IMR-90 (cell line): ENCODE measurements around the gene TBC1D10A. TPM values are rescaled to one million over a fixed set of nuclear protein-coding genes. Genes with fewer than 3 reads are reported as not detected.

Experiments used
- ATAC-seq: fragments of 200-7000 bp; cut with Tn5 transposase; 2 replicates; pipeline ENCODE4 v1.9.1; 2020; ENCODE audit warnings: low read depth, mild to moderate bottlenecking, moderate library complexity
- BruUV-seq: library from RNA; stranded (reverse); fragments of 400-500 nt; replicated peaks from 2 replicates; lab custom pipeline; 2021; lab: Mats Ljungman, UMichigan
- CTCF ChIA-PET: fragments of 300-600 bp; formaldehyde crosslinking; extraction: SDS; loops from one replicate; lab custom pipeline; 2021; ENCODE audit warnings: antibody characterized with exemption; lab: Yijun Ruan, JAX
- POLR2A ChIA-PET: fragments of 300-600 bp; sonication (Branson Sonifier 250); formaldehyde crosslinking; loops from one replicate; lab custom pipeline; 2022; ENCODE audit warnings: antibody characterized with exemption; ENCODE audit not compliant: unreplicated experiment; lab: Charles Lee
- DNase-seq: peaks from one replicate; pipeline ENCODE4 v3.0.0; 2013
- H2AFZ ChIP-seq: replicated peaks from 2 replicates; pipeline ENCODE3; 2013; ENCODE audit warnings: low read length, mild to moderate bottlenecking; ENCODE audit not compliant: poor library complexity
- H2AK5ac ChIP-seq: 2 replicates; pipeline ENCODE4 v1.6.1; 2013; ENCODE audit warnings: low read depth, low read length, inconsistent platforms
- H2AK9ac ChIP-seq: replicated peaks from 2 replicates; pipeline ENCODE3; 2013; ENCODE audit warnings: mild to moderate bottlenecking, low read depth, low read length, moderate library complexity; ENCODE audit not compliant: poor library complexity
- H2BK120ac ChIP-seq: 2 replicates; pipeline ENCODE4 v1.6.1; 2013; ENCODE audit warnings: low read depth, low read length, inconsistent platforms
- H2BK15ac ChIP-seq: 3 replicates; pipeline ENCODE4 v1.6.1; 2013; ENCODE audit warnings: low read depth, low read length, inconsistent platforms
- H2BK20ac ChIP-seq: 2 replicates; pipeline ENCODE4 v1.6.1; 2013; ENCODE audit warnings: low read depth, mild to moderate bottlenecking, inconsistent platforms, low read length, moderate library complexity
- H2BK5ac ChIP-seq: 2 replicates; pipeline ENCODE4 v1.6.1; 2013; ENCODE audit warnings: mild to moderate bottlenecking, low read depth, low read length, inconsistent platforms; ENCODE audit not compliant: poor library complexity, severe bottlenecking
- H3K14ac ChIP-seq: replicated peaks from 2 replicates; pipeline ENCODE4 v1.6.1; 2013; ENCODE audit warnings: low read depth, low read length, inconsistent platforms
- H3K18ac ChIP-seq: 2 replicates; pipeline ENCODE4 v1.6.1; 2013; ENCODE audit warnings: low read depth, low read length, control low read depth
- H3K23ac ChIP-seq: 2 replicates; pipeline ENCODE4 v1.6.1; 2013; ENCODE audit warnings: low read depth, low read length, inconsistent platforms
- H3K27ac ChIP-seq: 2 replicates; pipeline ENCODE4 v1.5.1; 2013; ENCODE audit warnings: mild to moderate bottlenecking, control low read depth, low read length; ENCODE audit not compliant: insufficient read depth
- H3K27me3 ChIP-seq: 2 replicates; pipeline ENCODE4 v1.6.1; 2013; ENCODE audit warnings: low read length; ENCODE audit not compliant: control insufficient read depth, insufficient read depth
- H3K36me3 ChIP-seq: 2 replicates; pipeline ENCODE4 v1.6.1; 2013; ENCODE audit warnings: low read length, mixed read lengths; ENCODE audit not compliant: control insufficient read depth, insufficient read depth
- H3K4ac ChIP-seq: 2 replicates; pipeline ENCODE4 v1.6.1; 2013; ENCODE audit warnings: low read depth, low read length, inconsistent platforms
- H3K4me1 ChIP-seq: 2 replicates; pipeline ENCODE4 v1.6.1; 2013; ENCODE audit warnings: low read length, mixed read lengths; ENCODE audit not compliant: control insufficient read depth, insufficient read depth
- H3K4me2 ChIP-seq: 2 replicates; pipeline ENCODE4 v1.6.1; 2013; ENCODE audit warnings: low read depth, mild to moderate bottlenecking, control low read depth, low read length, moderate library complexity
- H3K4me3 ChIP-seq: 2 replicates; pipeline ENCODE4 v1.5.1; 2013; ENCODE audit warnings: low read depth, mild to moderate bottlenecking, control low read depth, low read length, moderate library complexity; ENCODE audit not compliant: insufficient read depth
- H3K56ac ChIP-seq: 2 replicates; pipeline ENCODE4 v1.6.1; 2013; ENCODE audit warnings: low read length, inconsistent platforms; ENCODE audit not compliant: insufficient read depth; ENCODE audit errors: extremely low read depth
- H3K79me1 ChIP-seq, 2 experiments: 2 replicates each; pipeline ENCODE4 v1.6.1; 2013; ENCODE audit warnings: low read length in 2 of 2, inconsistent platforms in 1 of 2, low read depth in 1 of 2
- H3K9ac ChIP-seq: 2 replicates; pipeline ENCODE4 v1.6.1; 2013; ENCODE audit warnings: low read depth, low read length, control low read depth
- H3K9me1 ChIP-seq: 2 replicates; pipeline ENCODE4 v1.6.1; 2013; ENCODE audit warnings: low read length, inconsistent platforms; ENCODE audit not compliant: insufficient read depth
- H3K9me3 ChIP-seq: 2 replicates; pipeline ENCODE4 v1.6.1; 2013; ENCODE audit warnings: low read length; ENCODE audit not compliant: control insufficient read depth, insufficient read depth
- H4K20me1 ChIP-seq: 2 replicates; pipeline ENCODE4 v1.6.1; 2013; ENCODE audit warnings: low read length, inconsistent platforms; ENCODE audit not compliant: insufficient read depth
- H4K5ac ChIP-seq: 2 replicates; pipeline ENCODE4 v1.6.1; 2013; ENCODE audit warnings: mild to moderate bottlenecking, low read depth, low read length, control low read depth
- H4K8ac ChIP-seq, 2 experiments: 2 replicates each; pipeline ENCODE4 v1.6.1; 2013; ENCODE audit warnings: low read depth in 2 of 2, low read length in 2 of 2, control low read depth in 1 of 2, inconsistent platforms in 1 of 2
- H4K91ac ChIP-seq: 2 replicates; pipeline ENCODE4 v1.6.1; 2013; ENCODE audit warnings: low read depth, low read length, inconsistent platforms; ENCODE audit not compliant: insufficient read depth
- BHLHE40 ChIP-seq: fragments of 150-350 bp; IDR thresholded peaks from 2 replicates; pipeline ENCODE4 v1.6.1; 2016; ENCODE audit warnings: mild to moderate bottlenecking, low read depth, low read length
- CEBPB ChIP-seq: IDR thresholded peaks from 2 replicates; pipeline ENCODE4 v1.6.1; 2012; ENCODE audit warnings: low read depth, low read length, improper control_type of control experiment
- CHD1 ChIP-seq: IDR thresholded peaks from 2 replicates; pipeline ENCODE4 v1.6.1; 2012; ENCODE audit warnings: low read depth, low read length, improper control_type of control experiment
- CTCF ChIP-seq: conservative IDR thresholded peaks from 2 replicates; pipeline ENCODE4 v1.5.1; 2012; ENCODE audit warnings: mild to moderate bottlenecking, low read depth, low read length, improper control_type of control experiment
- ELK1 ChIP-seq: fragments of 150-350 bp; IDR thresholded peaks from 2 replicates; pipeline ENCODE4 v1.6.1; 2016; ENCODE audit warnings: low read depth, mild to moderate bottlenecking, low read length, moderate library complexity, borderline replicate concordance
- FOS ChIP-seq: fragments of 150-350 bp; IDR thresholded peaks from 2 replicates; pipeline ENCODE4 v1.6.1; 2016; ENCODE audit warnings: low read depth, low read length
- MAFK ChIP-seq: IDR thresholded peaks from 2 replicates; pipeline ENCODE4 v1.6.1; 2012; ENCODE audit warnings: low read depth, low read length, improper control_type of control experiment
- MAZ ChIP-seq: IDR thresholded peaks from 2 replicates; pipeline ENCODE4 v1.6.1; 2012; ENCODE audit warnings: low read depth, mild to moderate bottlenecking, low read length, improper control_type of control experiment, moderate library complexity, borderline replicate concordance
- MXI1 ChIP-seq: IDR thresholded peaks from 2 replicates; pipeline ENCODE4 v1.6.1; 2012; ENCODE audit warnings: low read depth, mild to moderate bottlenecking, low read length, moderate library complexity, borderline replicate concordance
- NFE2L2 ChIP-seq: fragments of 150-350 bp; IDR thresholded peaks from 2 replicates; pipeline ENCODE4 v1.6.1; 2016; ENCODE audit warnings: low read depth, mild to moderate bottlenecking, low read length
- POLR2A ChIP-seq: IDR thresholded peaks from 2 replicates; pipeline ENCODE4 v1.6.1; 2012; ENCODE audit warnings: mild to moderate bottlenecking, low read depth, low read length
- RAD21 ChIP-seq: IDR thresholded peaks from 2 replicates; pipeline ENCODE4 v1.6.1; 2012; ENCODE audit warnings: low read length, improper control_type of control experiment
- RCOR1 ChIP-seq: IDR thresholded peaks from 2 replicates; pipeline ENCODE4 v1.6.1; 2012; ENCODE audit warnings: mild to moderate bottlenecking, low read length, improper control_type of control experiment; ENCODE audit not compliant: insufficient replicate concordance
- RFX5 ChIP-seq: IDR thresholded peaks from 2 replicates; pipeline ENCODE4 v1.8.0; 2012; ENCODE audit warnings: low read depth, mild to moderate bottlenecking, low read length, moderate library complexity
- SMC3 ChIP-seq: fragments of 150-350 bp; IDR thresholded peaks from 2 replicates; pipeline ENCODE4 v1.6.1; 2016; ENCODE audit warnings: low read depth, mild to moderate bottlenecking, antibody characterized with exemption, low read length, moderate library complexity
- USF2 ChIP-seq: fragments of 150-350 bp; IDR thresholded peaks from 2 replicates; pipeline ENCODE4 v1.6.1; 2017; ENCODE audit warnings: mild to moderate bottlenecking, antibody characterized with exemption, low read length, low read depth
- WGBS, 2 experiments: methylation state at CpG; one replicate each; pipeline versions ENCODE4 v1.1.5 to v1.1.7; 2013; ENCODE audit warnings: missing lambda C conversion rate in 2 of 2; ENCODE audit not compliant: insufficient read length in 1 of 2; ENCODE audit errors: extremely low coverage in 2 of 2; 5-methylcytosine and 5-hydroxymethylcytosine counted together
- dilution Hi-C: fragments of 300-500 bp; cut with HindIII; formaldehyde crosslinking; loops from one replicate; pipeline ENCODE4 v1.14.3; 2018; ENCODE audit warnings: low sequenced_read_pairs; ENCODE audit not compliant: unreplicated experiment
- in situ Hi-C: fragments of 300-500 bp; cut with MboI; formaldehyde crosslinking; loops from 3 replicates; pipeline ENCODE4 v1.14.3; 2019; ENCODE audit warnings: low sequenced_read_pairs, inconsistent platforms, mixed read lengths
- intact Hi-C: fragments of 100-400 bp; cut with micrococcal nuclease; formaldehyde crosslinking; loops from 2 replicates; pipeline ENCODE4 v1.10.0; 2022
- polyA plus RNA-seq, 3 experiments: library from polyadenylated mRNA; depleted of rRNA; stranded (reverse); fragments of >200 nt; gene quantifications; 2 replicates each; pipeline ENCODE4 v1.2.3, GENCODE V29; 2012; ENCODE audit warnings: low replicate concordance in 1 of 3
- total RNA-seq: library from RNA; depleted of rRNA; stranded (reverse); fragments of >200 nt; gene quantifications from 2 replicates; pipeline ENCODE4 v1.2.3, GENCODE V29; 2012

The TBC1D10A gene
- total and polyA plus RNA-seq, 2 of the 4 experiments (the other 2 are of a cell fraction), result 16.3 to 33.1 TPM

- Histone ChIP-seq H4K20me1 (0 out of 2 replicates have a peak, but pooled peaks cover 3% of the 10 kb centered on the region), H3K79me1 (peaks cover 2 to 11% of the 10 kb centered on the region in 2 experiments; a peak in 3 of 4 replicates), H4K8ac (no peak overlapping the region), H3K36me3 (peaks cover 93% of the 10 kb centered on the region), H3K27ac (no peak overlapping the region), H3K4me3 (no peak overlapping the region), H3K4me2 (no peak overlapping the region), H3K9ac (no peak overlapping the region), H2BK20ac (no peak overlapping the region), H2AK5ac (no peak overlapping the region), H3K56ac (no peak overlapping the region), H3K14ac (no peak overlapping the region), H3K18ac (no peak overlapping the region), H3K23ac (no peak overlapping the region), H2BK5ac (no peak overlapping the region), H2AFZ (no peak overlapping the region), H2BK15ac (no peak overlapping the region), H3K9me1 (peaks cover 11% of the 10 kb centered on the region), H2AK9ac (no peak overlapping the region), H3K4ac (no peak overlapping the region), H4K91ac (no peak overlapping the region), H4K5ac (no peak overlapping the region), H3K4me1 (no peaks in the 10 kb centered on the region), H3K27me3 (no peaks in the 10 kb centered on the region), H2BK120ac (no peak overlapping the region), H3K9me3 (no peaks in the 10 kb centered on the region)
- no peak for TF ChIP-seq RAD21
- no peak for TF ChIP-seq ELK1
- no peak for TF ChIP-seq NFE2L2
- TF ChIP-seq FOS, result no peak
- no peak for TF ChIP-seq CEBPB
- no peak for TF ChIP-seq SMC3
- TF ChIP-seq BHLHE40, result no peak
- no peak for TF ChIP-seq MAZ
- TF ChIP-seq RCOR1, result no peak
- no peak for TF ChIP-seq POLR2A
- TF ChIP-seq CTCF, result no peak
- no peak for TF ChIP-seq CHD1
- no peak for TF ChIP-seq MAFK
- no peak for TF ChIP-seq USF2
- no peak for TF ChIP-seq RFX5
- TF ChIP-seq MXI1, result no peak
- in situ Hi-C loops (no loop called here), intact Hi-C loops (no loop called here), dilution Hi-C loops (no loop called here)
- CTCF ChIA-PET, result no interaction called here
- no peak for DNase-seq
- no CpG with 5 or more reads among the region's 4 CpGs for WGBS, 2 experiments
- ATAC-seq, result no peak
- POLR2A ChIA-PET, result interaction anchor here (1.5 kb wide), 1 partner anchor 10 kb away, joined by 3 read pairs; the partner anchor contains the start of gene TBC1D10A
- BruUV-seq, result no TSS peak
These were observed 10.2 kb upstream of the TBC1D10A start for GRCh38 chr22:30336752-30337460.
